SW 1271 (cell line): Measurements from ENCODE around the gene SCLY.
A peak's percentile ranks its signal among the peaks of the same experiment; 100 is the strongest.
"Not testable (repeated sequence)": the region's sequence is repeated elsewhere in the genome, so short reads cannot be mapped to it uniquely, and the experiment has no call there.

Source experiments
- DNase-seq, 2 experiments: peaks; one replicate each; lab custom pipeline; 2025; lab: John Stamatoyannopoulos, UW

The SCLY gene

GRCh38 chr2:238040918-238041317, 19.9 kb upstream of the SCLY start:
- no peak for DNase-seq

GRCh38 chr2:238042090-238042489, 18.7 kb upstream of the SCLY start:
- no peak for DNase-seq

GRCh38 chr2:238042849-238043584, 17.8 kb upstream of the SCLY start:
- no peak for DNase-seq

GRCh38 chr2:238043851-238044250, 16.9 kb upstream of the SCLY start:
- no peak for DNase-seq

GRCh38 chr2:238045575-238045974, 15.2 kb upstream of the SCLY start:
- DNase-seq, result no peak

GRCh38 chr2:238046725-238047270, 14.0 kb upstream of the SCLY start:
- no peak for DNase-seq

- no peak for DNase-seq
Observed at GRCh38 chr2:238053191-238053776, 7.5 kb upstream of the SCLY start.

- DNase-seq, result no peak
Observed at GRCh38 chr2:238055841-238056240, 5.0 kb upstream of the SCLY start.

- DNase-seq, result not testable (repeated sequence)
Observed at GRCh38 chr2:238057696-238058575, 2.9 kb upstream of the SCLY start.

GRCh38 chr2:238059505-238059904, 1.3 kb upstream of the SCLY start:
- no peak for DNase-seq

- peak in 1 of 2 experiments; percentile 47 for DNase-seq
Observed at GRCh38 chr2:238060096-238060541, 682 bp upstream of the SCLY start.

GRCh38 chr2:238061315-238062202, 758 bp downstream of the SCLY start:
- DNase-seq, result peak; percentile 6 to 53

- no peak for DNase-seq
Observed at GRCh38 chr2:238063414-238064189, 2.8 kb downstream of the SCLY start.

- no peak for DNase-seq
Observed at GRCh38 chr2:238064376-238064775, 3.6 kb downstream of the SCLY start.

- no peak for DNase-seq
Observed at GRCh38 chr2:238065071-238065846, 4.5 kb downstream of the SCLY start.

GRCh38 chr2:238066218-238066617, 5.4 kb downstream of the SCLY start:
- DNase-seq, result no peak

- not testable (repeated sequence) for DNase-seq
Observed at GRCh38 chr2:238066718-238067117, 5.9 kb downstream of the SCLY start.

GRCh38 chr2:238067939-238068338, 7.1 kb downstream of the SCLY start:
- no peak for DNase-seq

GRCh38 chr2:238069021-238069709, 8.4 kb downstream of the SCLY start:
- no peak for DNase-seq
